NCI-H774 (cell line): Measurements from ENCODE around the gene PRSS33.

ENCODE experiments used
- DNase-seq: peaks from one replicate; lab custom pipeline; 2025; lab: John Stamatoyannopoulos, UW

PRSS33 gene

DNA sequence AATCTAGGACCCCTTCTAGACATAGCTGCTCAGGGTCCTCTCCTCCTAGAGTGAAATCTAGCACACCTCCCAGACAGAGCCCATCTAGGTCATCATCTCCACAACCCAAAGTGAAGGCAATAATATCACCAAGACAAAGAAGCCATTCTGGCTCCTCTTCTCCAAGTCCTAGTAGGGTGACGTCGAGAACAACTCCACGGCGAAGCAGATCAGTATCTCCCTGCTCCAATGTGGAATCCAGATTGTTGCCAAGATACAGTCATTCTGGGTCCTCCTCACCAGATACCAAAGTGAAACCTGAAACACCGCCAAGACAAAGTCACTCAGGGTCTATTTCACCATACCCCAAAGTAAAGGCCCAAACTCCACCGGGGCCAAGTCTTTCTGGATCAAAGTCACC, 24.2 kb downstream of the PRSS33 start:
- DNase-seq, result no peak

- no peak for DNase-seq
Measured at GRCh38 chr16:2762711-2763110, 24.6 kb downstream of the PRSS33 start.

DNA sequence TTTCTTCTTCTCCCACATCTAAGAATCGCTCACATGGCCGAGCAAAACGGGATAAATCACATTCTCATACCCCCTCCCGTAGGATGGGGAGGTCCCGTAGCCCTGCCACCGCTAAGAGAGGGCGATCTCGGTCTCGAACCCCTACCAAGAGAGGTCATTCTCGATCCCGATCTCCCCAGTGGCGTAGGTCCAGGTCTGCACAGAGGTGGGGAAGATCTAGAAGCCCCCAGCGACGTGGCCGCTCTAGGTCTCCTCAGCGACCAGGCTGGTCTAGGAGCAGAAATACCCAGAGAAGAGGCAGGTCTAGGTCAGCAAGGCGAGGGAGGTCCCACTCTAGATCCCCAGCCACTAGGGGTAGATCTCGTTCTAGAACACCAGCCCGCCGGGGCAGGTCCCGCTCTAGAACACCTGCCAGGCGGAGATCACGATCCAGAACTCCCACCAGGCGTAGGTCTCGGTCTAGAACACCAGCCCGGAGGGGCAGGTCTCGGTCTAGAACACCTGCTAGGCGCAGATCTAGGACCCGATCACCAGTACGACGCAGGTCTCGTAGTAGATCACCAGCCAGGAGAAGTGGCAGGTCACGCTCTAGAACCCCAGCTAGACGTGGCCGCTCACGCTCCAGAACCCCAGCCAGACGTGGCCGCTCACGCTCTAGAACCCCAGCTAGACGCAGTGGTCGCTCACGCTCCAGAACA, 25.3 kb downstream of the PRSS33 start:
- DNase-seq, result no peak

DNA sequence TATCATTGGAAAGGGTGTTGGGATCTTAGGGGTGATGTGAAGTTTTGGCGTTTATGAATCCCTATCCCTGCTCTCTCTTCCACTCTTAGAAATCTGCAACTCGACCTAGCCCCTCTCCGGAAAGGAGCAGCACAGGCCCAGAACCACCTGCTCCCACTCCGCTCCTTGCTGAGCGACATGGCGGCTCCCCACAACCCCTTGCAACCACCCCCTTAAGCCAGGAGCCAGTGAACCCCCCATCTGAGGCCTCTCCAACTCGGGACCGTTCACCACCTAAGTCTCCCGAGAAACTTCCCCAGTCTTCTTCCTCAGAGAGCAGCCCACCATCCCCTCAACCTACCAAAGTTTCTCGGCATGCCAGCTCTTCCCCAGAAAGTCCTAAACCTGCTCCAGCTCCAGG, 25.9 kb downstream of the PRSS33 start:
- DNase-seq, result no peak

DNA sequence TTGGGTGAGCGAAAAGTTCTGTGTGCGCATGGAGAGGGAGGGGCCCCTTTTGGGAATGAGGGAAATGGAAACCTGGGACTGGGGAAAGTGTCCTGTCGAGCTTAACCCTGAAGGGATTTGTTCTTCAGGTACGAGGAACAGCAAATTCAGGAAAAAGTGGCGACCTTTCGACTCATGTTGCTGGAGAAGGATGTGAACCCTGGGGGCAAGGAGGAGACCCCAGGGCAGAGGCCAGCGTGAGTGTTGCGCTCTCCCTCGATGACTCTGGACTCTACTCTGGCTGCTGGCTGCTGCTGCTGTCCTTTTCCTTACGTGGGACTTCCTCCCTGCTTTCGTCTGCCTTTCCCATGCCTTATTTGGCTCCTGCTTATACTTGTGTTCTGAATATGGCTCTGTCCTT, 30.0 kb downstream of the PRSS33 start:
- DNase-seq, result no peak

- DNase-seq, result no peak
Measured at GRCh38 chr16:2756288-2757015, 30.9 kb downstream of the PRSS33 start.

DNA sequence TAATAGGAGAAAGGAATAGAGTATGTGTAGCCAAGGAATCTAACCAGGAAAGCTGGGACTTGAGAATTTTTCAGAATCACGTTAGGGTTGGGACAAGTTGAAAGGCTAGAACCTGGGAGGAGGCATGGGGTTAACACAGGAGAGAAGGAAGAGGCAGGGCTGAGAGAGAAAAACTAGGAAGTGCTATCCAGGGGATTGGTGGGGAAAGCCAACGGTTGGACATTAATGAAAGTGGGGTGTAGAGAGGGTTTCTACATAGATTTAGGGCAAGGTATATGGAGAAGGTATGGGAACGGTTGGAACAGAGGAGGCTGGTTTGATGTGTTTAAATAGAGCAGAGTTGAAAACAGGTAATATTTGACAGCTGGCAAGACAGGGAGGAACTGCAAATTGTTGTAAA, 32.2 kb downstream of the PRSS33 start:
- DNase-seq, result no peak

- no peak for DNase-seq
Measured at GRCh38 chr16:2753733-2754020, 33.7 kb downstream of the PRSS33 start.

DNA sequence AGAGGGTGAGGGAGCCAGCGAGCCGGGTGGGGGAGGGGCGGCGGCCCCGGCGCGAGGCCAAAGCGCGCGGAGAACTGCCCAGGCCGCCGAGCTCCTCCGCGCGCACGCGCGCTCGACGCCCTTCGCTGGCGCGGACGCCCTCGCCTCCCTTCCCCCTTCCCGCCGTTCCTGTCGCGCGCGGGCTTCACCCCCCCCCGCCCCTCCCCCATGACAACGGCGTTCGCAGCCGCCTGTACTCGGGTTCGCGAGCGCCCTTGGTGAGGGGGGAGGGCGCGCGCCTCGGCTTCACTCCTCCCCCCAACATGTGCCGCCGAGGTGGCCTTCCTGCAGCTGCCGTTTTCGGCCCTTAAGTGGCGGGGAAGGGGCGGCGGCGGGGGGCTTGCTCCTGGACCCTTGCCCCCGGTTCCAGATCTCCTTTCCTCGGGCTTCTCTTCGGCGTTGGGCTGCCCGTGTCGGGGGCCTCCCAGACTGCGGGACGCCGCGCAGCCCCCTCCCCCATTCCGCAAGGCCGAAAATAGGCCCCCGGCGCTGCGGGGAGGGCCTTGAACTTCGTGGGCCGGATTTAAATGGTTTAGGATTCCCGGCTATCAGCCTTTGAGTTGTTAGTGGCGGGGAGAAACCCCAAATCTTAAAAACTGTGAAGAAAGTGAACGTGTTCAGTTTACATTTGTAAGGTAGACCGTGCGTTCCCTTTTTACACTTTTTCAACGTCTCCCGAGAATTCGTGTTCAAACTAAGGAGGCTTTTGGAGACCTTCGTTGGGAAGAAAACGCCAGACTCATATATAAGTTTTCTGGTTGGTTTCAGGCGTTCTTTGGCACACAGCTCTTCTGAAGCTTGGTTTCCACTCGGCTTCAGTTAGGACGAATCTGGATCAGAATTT, 34.3 kb downstream of the PRSS33 start:
- DNase-seq, result peak; percentile 69

DNA sequence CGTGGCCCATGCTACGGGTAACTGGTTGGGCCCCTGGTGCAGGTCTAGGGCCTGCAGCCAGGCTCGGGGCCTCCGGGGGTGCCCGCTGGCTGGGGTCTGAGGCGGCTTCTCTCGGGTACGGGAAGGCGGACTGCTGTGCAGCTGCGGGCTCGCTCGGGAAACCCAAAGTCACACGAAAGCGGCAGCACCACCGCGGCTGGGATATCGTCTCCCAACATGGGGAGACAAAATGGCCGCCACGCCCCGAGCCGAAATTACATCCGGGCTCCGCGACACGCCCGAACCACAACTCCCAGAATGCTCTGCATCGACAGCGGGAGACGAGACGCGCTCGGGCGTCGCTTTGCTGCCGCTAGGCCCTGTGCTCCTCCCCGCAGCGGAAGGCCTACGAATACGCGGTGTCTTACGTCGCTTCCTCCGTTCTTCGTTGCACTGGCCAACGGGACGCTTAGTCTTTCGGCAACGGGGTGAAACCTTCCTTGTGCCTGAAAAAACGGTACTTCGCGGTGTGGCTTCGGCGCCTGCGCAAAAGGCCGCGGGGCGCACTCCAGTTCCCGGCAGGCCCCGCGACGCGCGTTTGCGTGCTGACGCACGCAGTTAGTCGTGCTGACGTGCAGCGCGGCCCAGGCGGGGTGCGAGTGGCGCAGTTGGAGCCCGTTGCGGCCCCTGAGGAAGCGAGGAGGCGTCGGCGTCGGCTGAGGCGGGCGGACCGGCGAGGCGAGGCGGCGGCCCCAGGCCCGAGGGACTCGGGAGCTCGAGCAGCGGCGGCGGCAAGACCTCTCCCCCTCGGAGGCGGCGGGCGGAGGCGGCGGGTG, 35.1 kb downstream of the PRSS33 start, which contains the start of gene SRRM2:
TSS of gene SRRM2 (plus strand) at position 604 of the 815 bp plus-strand sequence. CDS start 3,727 bp downstream, outside the sequence.
- DNase-seq, result peak; percentile 83

DNA sequence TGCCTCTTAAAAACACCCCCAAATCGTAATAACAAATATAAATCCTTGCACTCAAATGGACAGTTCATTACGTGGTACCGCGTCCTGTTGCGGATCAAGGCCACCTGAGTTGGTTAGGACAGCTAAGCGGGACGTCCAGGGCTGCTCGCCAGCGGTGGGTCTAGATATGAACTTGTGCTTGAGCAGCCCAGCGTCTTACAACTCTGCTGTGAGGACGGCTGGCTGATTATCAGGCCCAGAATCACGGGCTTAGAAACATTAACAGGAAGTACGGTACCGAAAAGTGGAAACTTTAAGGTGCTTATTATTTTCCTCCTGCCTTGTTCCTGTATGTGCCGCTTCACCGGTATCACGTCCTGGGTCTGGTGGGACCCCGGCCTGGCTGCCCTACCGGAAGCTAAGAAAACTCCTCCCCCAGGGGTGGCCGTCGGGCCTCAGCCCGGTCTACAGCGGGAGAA, 35.8 kb downstream of the PRSS33 start:
- peak; percentile 25 for DNase-seq

GRCh38 chr16:2749936-2750335, 37.4 kb downstream of the PRSS33 start:
- no peak for DNase-seq

GRCh38 chr16:2749476-2749875, 37.9 kb downstream of the PRSS33 start:
- DNase-seq, result no peak

DNA sequence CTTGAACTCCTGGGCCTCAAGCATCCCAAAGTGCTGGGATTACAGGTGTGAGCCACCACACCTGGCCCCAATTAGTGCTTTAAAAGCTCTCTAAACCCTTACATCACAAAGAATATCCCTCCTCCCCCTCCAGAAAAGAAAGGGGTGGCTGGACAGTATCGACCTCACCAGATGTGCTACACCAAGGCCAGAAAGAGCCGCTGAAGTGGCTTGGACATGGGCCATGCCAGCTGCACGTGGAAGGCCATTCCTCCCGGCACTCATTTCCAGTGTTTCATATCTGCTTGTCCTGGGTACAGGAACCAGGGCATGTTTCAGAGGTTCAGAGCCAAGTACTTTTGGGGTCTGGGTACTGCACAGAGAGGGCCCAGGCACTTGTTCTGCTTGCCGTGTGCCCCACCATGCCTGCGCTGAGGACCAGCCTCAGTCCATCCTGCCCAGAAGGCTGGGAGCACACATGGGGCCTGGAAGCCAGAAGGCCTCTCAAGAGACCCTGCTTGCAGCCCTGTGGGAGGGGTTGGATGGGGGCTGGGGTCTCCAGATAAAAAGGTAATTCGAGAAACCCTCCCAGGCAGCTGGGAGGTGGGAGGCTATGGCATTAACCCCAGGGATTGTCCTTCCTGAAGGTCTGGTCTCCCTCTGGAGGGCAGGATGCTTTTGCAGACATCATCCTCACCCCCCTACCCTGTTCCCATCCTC, 38.5 kb downstream of the PRSS33 start:
- peak; percentile 33 for DNase-seq

DNA sequence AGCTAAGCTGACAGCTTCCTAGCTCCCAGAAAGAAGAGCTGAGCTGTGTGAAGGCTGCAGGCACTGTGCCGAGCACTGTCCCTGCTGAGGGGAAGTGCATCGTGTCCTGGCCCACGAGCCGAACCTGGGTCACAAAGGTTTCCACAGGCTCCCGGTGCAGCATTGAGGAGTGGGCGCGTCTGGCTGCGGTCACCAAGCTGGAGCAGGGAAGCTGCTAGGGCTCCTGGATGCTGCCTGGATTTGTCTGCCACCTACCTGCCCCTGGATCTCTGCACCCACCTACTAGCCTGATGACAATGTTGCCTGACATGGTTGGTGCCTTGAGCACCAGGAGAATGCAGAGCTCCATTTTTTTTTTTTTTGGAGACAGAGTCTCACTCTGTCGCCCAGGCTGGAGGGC, 41.4 kb downstream of the PRSS33 start:
- no peak for DNase-seq

DNA sequence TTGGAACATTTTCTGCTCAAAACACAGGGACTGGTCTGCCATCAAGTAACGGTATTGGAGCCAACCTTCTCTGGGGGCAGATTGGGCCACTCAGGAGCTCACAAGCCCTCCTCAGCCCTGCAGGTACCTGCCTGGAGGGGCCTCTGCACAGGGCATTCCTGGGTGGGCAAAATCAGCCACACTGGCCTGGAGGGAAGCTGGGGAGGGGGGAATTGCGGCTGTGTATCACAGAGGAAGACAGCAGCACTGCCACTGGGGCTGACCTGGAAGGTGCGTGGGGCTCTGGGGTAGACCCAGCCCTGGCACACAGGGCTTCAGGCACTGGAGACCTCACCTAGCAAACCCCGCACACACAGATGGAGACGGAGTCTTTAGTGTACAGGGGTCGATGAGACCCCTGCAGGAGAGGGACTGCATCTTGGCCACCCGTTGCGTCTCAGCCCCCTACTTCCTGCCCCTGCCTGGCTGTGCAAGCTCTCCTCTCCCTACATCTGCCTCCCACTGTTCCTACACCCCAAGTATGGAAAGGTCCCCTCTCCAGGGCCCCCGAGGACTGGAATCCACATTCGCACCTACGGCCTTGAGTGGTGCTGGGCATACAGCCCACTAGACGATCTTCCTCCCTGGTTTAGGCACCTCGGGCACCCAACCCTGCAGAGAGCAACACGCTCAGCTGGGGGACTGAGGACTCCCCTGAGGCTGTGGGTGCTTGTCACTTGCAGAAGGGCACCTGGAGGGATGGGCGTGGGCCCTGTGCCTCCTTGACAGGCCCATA, 42.1 kb downstream of the PRSS33 start:
- DNase-seq, result no peak

DNA sequence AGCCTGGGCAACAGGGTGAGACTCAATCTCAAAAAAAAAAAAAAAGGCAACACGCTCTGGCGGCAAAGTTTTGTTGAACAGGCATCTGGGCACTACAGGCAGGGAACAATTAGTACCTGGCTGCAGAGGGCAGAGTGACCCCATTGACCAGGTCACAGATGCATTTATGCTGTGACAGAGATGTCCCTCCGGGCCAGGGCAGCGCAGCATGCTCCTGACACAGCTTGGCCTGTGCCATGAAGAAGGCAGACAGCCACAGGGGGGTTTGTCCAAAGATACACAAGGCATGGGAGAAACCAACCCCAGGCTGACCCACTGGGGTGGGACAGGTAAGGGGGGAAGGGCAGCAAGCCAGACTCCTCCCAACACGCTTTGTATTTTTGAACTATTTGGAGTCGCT, 42.6 kb downstream of the PRSS33 start:
- DNase-seq, result no peak

GRCh38 chr16:2743007-2743810, 44.2 kb downstream of the PRSS33 start:
- DNase-seq, result no peak

DNA sequence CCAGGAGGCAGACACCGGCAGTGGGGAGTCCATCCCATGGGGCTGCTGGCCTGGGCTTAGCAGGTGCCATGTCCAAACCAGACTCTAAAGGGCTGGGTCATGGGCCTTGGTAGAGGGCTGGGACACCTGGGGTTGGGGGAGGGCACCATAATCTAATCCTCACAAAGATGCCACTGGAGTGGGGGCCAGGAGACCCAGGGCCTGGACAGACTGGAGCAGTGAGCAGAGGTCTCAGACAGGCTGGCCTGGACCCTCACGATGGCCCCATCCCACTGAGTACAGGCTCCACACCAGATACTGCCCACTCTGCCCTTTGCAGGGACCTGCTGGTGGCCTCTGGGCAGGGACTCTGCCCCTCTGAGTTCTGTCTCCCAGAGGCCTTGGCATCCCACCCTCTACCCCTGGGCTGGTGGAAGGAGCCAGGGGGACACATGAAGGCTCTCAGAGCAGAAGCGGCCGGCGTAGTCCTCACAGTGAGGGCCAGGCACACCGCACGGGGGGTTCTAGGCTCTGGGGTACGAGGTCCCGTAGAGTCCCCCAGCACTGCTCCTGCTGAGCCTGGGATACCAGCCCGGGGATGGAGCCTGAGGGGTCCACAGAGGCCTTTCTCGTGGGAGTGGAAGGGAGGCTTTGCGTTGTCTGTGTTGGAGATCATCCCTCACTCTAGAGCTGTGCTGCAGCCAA, 44.9 kb downstream of the PRSS33 start:
- no peak for DNase-seq
